Thyroid gland (tissue), 4 donors: ENCODE measurements around the gene SENP7.

Experiments used
- CTCF ChIP-seq, 6 experiments: fragments of 200-600 bp in 3 of 6; fragments of 450-650 bp in 3 of 6; sonication (generic) in 3 of 6; IDR thresholded peaks; one replicate each; pipeline ENCODE4 v1.5.1; 2016 to 2019; ENCODE audit warnings: antibody characterized with exemption in 6 of 6, mild to moderate bottlenecking in 2 of 6, inconsistent platforms in 1 of 6, moderate library complexity in 1 of 6
- POLR2A ChIP-seq, 2 donors: fragments of 450-650 bp; IDR thresholded peaks; one replicate each; pipeline ENCODE4 v1.6.1; 2017; ENCODE audit warnings: antibody characterized with exemption in 2 of 2, mild to moderate bottlenecking in 2 of 2, moderate library complexity in 1 of 2

GRCh38 chr3:101279765-101280385 lies 233.1 kb downstream of the SENP7 start:
- TF ChIP-seq CTCF (IDR thresholded peaks at IDR 0.05) (no peak), POLR2A (IDR thresholded peaks at IDR 0.05) (no peak)
